ENCODE data around the gene IL11. TPM values are rescaled to one million over a fixed set of nuclear protein-coding genes. Genes with fewer than 3 reads are reported as not detected.
A peak's percentile ranks its signal among the peaks of the same experiment; 100 is the strongest.
"Not testable (repeated sequence)": the region's sequence is repeated elsewhere in the genome, so short reads cannot be mapped to it uniquely, and the experiment has no call there.

Gene IL11
- polyA plus RNA-seq, 2 of the 4 experiments (the other 2 are of a cell fraction): 52.4 to 100.0 TPM

GRCh38 chr19:55329791-55330190 lies 40.5 kb downstream of the IL11 start:
- TF ChIP-seq FOSL2 (IDR thresholded peaks at IDR 0.05) (0 out of 2 replicates have a peak, but pooled peaks have one; percentile 6), FOSL2 (CRISPR knock-in tag; IDR thresholded peaks at IDR 0.05) (peak; percentile 22; the same call in 1 of the 2 replicates)
- POLR2A ChIA-PET; H3K4me2 ChIP-seq; FAIRE-seq; H3K4me3 ChIP-seq; H3K9me3 ChIP-seq; DNase-seq (ENCODE audit: low read depth in 1 of 2, low spot score in 1 of 2): not testable (repeated sequence)
- Histone ChIP-seq H3K27ac (0 out of 6 replicates have a peak overlapping the region, but pooled peaks of 1 of the 2 experiments have one; percentile 3), H3K4me1 (peaks cover 17% of the 10 kb centered on the region)
- CTCF ChIA-PET: interaction anchor here (0.7 to 21.1 kb wide), 4 partner anchors 16 to 38 kb away, joined by 3 to 306 read pairs (median 6); no protein-coding TSS in a partner anchor
- WGBS (ENCODE audit: missing lambda C conversion rate): 83% methylated on average over 6 of the region's 6 CpGs
- ATAC-seq: 0 out of 6 replicates have a peak, but pooled peaks of 1 of the 2 experiments have one; percentile 17

- FAIRE-seq; DNase-seq (ENCODE audit: low read depth in 1 of 2, low spot score in 1 of 2): not testable (repeated sequence)
- CTCF ChIA-PET: interaction anchor here (0.6 to 21.1 kb wide), 4 partner anchors 26 to 70 kb away, joined by 3 to 306 read pairs (median 4); no protein-coding TSS in a partner anchor
Observed at GRCh38 chr19:55328774-55329318, 41.4 kb downstream of the IL11 start.

DNA sequence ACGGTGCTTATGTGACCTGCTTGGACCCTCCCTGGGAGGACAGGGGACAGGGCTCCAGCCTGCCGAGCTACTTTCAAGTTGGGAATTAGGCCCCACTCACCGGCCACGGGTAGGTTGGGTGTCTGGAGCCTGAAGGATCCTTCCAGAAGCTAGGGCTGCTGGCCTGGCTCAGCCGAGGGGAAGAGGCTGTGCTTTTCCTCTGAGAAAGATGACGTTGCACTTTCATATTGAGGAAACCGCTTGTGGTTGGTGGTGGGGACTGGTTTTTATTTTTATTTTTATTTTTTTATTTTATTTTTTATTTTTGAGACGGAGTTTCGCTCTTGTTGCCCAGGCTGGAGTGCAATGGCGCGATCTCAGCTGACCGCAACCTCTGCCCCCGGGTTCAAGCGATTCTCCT lies 45.1 kb downstream of the IL11 start, which contains the start of gene TMEM150B:
TMEM150B (minus strand) TSS at position 170 of the 400 bp plus-strand sequence. CDS start 4,305 bp downstream, outside the sequence.
- ATAC-seq: no peak
- H3K4me1 ChIP-seq: peaks cover 33% of the 10 kb centered on the region
- FAIRE-seq: no peak
- ChIA-PET CTCF (interaction anchor here (1.1 to 21.1 kb wide), 9 partner anchors 9 to 184 kb away, joined by 3 to 306 read pairs (median 4); partner anchors contain the start of gene KMT5C), POLR2A (no interaction called here)
- DNase-seq (ENCODE audit: low read depth in 1 of 2, low spot score in 1 of 2): no peak
- no peaks in the 10 kb centered on the region for H3K9me3 ChIP-seq
- peak within 1 kb of the TSS in 1 of 2 experiments; percentile 65; a peak in 3 of 6 replicates for H3K27ac ChIP-seq
- 91% methylated on average over 14 of the region's 14 CpGs for WGBS (ENCODE audit: missing lambda C conversion rate)
- no peak for TF ChIP-seq EHMT2 (IDR thresholded peaks at IDR 0.05; ENCODE audit: low read depth)
- peak; percentile 40 for TF ChIP-seq MAFK (IDR thresholded peaks at IDR 0.05; ENCODE audit: partially characterized antibody)
- TF ChIP-seq CEBPB (IDR thresholded peaks at IDR 0.05): no peak
- no peak within 1 kb of the TSS for H3K4me3 ChIP-seq
- no peak within 1 kb of the TSS for H3K4me2 ChIP-seq

More at GRCh38 chr19:55328774-55329318, 41.4 kb downstream of the IL11 start:
- H3K9me3 ChIP-seq, H3K27ac ChIP-seq, H3K4me3 ChIP-seq, POLR2A ChIA-PET, H3K4me2 ChIP-seq: not testable (repeated sequence)
- TF ChIP-seq RFX5 (IDR thresholded peaks at IDR 0.05) (peak; percentile 98), KDM1A (IDR thresholded peaks at IDR 0.05; ENCODE audit: low read depth) (peak; percentile 17; the same call in 1 of the 2 replicates)
- H3K4me1 ChIP-seq: peaks cover 14% of the 10 kb centered on the region
- 70% methylated on average over 4 of the region's 4 CpGs for WGBS (ENCODE audit: missing lambda C conversion rate)
- peak in 1 of 2 experiments; percentile 44; a peak in 3 of 6 replicates for ATAC-seq

GRCh38 chr19:55324662-55325061 lies 45.6 kb downstream of the IL11 start:
- 90% methylated on average over 6 of the region's 6 CpGs for WGBS (ENCODE audit: missing lambda C conversion rate)
- ATAC-seq: no peak
- POLR2A ChIA-PET: no interaction called here

More at GRCh38 chr19:55324662-55325061, 45.6 kb downstream of the IL11 start:
- H3K4me3 ChIP-seq: no peak overlapping the region
- H3K4me1 ChIP-seq: peaks cover 33% of the 10 kb centered on the region
- H3K9me3 ChIP-seq: no peaks in the 10 kb centered on the region
- no peak overlapping the region for H3K4me2 ChIP-seq
- H3K27ac ChIP-seq: peak overlapping the region in 1 of 2 experiments; percentile 65; a peak in 3 of 6 replicates
- FAIRE-seq (no peak), DNase-seq (ENCODE audit: low read depth in 1 of 2, low spot score in 1 of 2) (no peak)
- TF ChIP-seq MAZ (IDR thresholded peaks at IDR 0.05; ENCODE audit: borderline replicate concordance, low read depth, low read length): no peak
- TF ChIP-seq HOXA7 (CRISPR knock-in tag; IDR thresholded peaks at IDR 0.05): no peak
- TF ChIP-seq, protein P1, sequence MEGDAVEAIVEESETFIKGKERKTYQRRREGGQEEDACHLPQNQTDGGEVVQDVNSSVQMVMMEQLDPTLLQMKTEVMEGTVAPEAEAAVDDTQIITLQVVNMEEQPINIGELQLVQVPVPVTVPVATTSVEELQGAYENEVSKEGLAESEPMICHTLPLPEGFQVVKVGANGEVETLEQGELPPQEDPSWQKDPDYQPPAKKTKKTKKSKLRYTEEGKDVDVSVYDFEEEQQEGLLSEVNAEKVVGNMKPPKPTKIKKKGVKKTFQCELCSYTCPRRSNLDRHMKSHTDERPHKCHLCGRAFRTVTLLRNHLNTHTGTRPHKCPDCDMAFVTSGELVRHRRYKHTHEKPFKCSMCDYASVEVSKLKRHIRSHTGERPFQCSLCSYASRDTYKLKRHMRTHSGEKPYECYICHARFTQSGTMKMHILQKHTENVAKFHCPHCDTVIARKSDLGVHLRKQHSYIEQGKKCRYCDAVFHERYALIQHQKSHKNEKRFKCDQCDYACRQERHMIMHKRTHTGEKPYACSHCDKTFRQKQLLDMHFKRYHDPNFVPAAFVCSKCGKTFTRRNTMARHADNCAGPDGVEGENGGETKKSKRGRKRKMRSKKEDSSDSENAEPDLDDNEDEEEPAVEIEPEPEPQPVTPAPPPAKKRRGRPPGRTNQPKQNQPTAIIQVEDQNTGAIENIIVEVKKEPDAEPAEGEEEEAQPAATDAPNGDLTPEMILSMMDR (IDR thresholded peaks at IDR 0.05): no peak
- CTCF ChIA-PET: interaction anchor here (1.1 to 21.1 kb wide), 9 partner anchors 9 to 184 kb away, joined by 3 to 306 read pairs (median 4); partner anchors contain the start of gene KMT5C
